Right atrium auricular region (tissue), 2 donors: ENCODE data around the gene MGAT3. TPM values are rescaled to one million over a fixed set of nuclear protein-coding genes. Genes with fewer than 3 reads are reported as not detected.

ENCODE experiments used
- DNase-seq: peaks from one replicate; pipeline ENCODE4 v3.0.0-alpha.2; 2019; ENCODE audit warnings: low spot score
- H3K27ac ChIP-seq, 2 donors: fragments of 200-600 bp; sonication (generic); 1 replicate in 1 of 2; 2 replicates in 1 of 2; pipeline ENCODE4 v1.5.1; 2016 to 2019
- H3K27me3 ChIP-seq, 2 donors: fragments of 200-600 bp; sonication (generic); one replicate each; pipeline versions ENCODE4 v1.5.1 to v1.6.0; 2017 to 2019
- H3K36me3 ChIP-seq: fragments of 200-600 bp; sonication (generic); one replicate; pipeline ENCODE4 v1.5.1; 2016
- H3K4me1 ChIP-seq, 2 donors: fragments of 200-600 bp; sonication (generic); one replicate each; pipeline versions ENCODE4 v1.5.1 to v1.6.0; 2017 to 2019
- H3K4me3 ChIP-seq, 2 donors: fragments of 200-600 bp; sonication (generic); 1 replicate in 1 of 2; 2 replicates in 1 of 2; pipeline ENCODE4 v1.5.1; 2017 to 2019; ENCODE audit warnings: mild to moderate bottlenecking in 1 of 2, moderate library complexity in 1 of 2
- H3K9me3 ChIP-seq, 2 donors: fragments of 200-600 bp; sonication (generic); one replicate each; pipeline ENCODE4 v1.5.1; 2019
- total RNA-seq, 2 donors: library from RNA; depleted of rRNA; stranded (reverse); fragments of >200 nt; gene quantifications; one replicate each; pipeline ENCODE4 v1.1.0, GENCODE V29; 2016
- TF ChIP-seq, protein P1 (sequence below), 2 donors: fragments of 200-600 bp; sonication (generic); IDR thresholded peaks; one replicate each; pipeline ENCODE4 v1.5.1; 2019; ENCODE audit warnings: antibody characterized with exemption in 2 of 2

Gene MGAT3
- total RNA-seq, 2 donors from 2014 or later, result 2.9 to 11.3 TPM

DNA sequence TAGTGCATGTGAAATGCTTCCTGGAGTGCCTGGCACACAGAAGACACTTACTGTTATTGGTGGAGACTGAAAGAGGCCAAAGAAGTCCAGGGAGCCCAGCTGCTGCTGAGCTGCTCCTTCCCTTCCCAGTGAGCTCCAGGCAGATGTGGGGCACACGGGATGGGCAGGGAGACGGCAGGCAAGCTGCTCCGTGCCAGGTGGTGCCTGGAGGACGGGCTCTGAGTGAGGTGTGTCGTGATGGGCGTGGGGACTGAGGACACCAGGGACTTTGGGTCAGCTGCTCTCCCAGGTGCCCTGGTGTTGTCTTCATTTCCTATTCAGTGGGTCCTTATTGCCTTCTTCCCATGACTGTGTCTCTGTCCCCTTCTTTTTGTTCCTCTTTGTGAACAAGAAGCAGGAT lies 37.7 kb upstream of the MGAT3 start:
- TF ChIP-seq, protein P1, sequence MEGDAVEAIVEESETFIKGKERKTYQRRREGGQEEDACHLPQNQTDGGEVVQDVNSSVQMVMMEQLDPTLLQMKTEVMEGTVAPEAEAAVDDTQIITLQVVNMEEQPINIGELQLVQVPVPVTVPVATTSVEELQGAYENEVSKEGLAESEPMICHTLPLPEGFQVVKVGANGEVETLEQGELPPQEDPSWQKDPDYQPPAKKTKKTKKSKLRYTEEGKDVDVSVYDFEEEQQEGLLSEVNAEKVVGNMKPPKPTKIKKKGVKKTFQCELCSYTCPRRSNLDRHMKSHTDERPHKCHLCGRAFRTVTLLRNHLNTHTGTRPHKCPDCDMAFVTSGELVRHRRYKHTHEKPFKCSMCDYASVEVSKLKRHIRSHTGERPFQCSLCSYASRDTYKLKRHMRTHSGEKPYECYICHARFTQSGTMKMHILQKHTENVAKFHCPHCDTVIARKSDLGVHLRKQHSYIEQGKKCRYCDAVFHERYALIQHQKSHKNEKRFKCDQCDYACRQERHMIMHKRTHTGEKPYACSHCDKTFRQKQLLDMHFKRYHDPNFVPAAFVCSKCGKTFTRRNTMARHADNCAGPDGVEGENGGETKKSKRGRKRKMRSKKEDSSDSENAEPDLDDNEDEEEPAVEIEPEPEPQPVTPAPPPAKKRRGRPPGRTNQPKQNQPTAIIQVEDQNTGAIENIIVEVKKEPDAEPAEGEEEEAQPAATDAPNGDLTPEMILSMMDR (IDR thresholded peaks at IDR 0.05), result no peak
- Histone ChIP-seq H3K36me3 (peaks cover 70% of the 10 kb centered on the region), H3K4me1 (peaks cover 0 to 26% of the 10 kb centered on the region in 2 donors), H3K27me3 (no peaks in the 10 kb centered on the region), H3K27ac (no peak overlapping the region), H3K9me3 (no peaks in the 10 kb centered on the region), H3K4me3 (no peak overlapping the region)
- no peak for DNase-seq

DNA sequence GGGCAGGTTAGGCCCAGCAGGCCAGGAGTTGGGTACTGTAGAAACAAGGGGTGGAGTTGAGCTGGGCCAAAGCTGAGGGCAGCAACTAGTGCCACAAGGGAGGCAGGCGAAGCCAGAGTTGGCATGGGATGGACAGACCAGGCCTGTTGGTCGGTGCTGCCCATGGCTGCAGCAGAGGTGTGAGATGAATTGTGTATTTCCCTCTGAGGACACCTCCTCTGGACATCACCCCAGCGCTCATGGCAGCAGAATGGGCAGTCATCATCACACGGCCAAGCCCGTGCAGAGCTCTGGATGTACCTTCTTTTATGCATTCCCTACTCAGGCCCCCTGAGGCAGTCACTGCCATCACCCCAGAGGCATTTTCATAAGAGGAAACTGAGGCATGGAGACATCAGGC lies 36.9 kb upstream of the MGAT3 start:
- no peak overlapping the region for H3K4me3 ChIP-seq
- H3K27me3 ChIP-seq, result no peaks in the 10 kb centered on the region
- TF ChIP-seq, protein P1 (IDR thresholded peaks at IDR 0.05), result no peak
- H3K36me3 ChIP-seq, result peaks cover 79% of the 10 kb centered on the region
- no peak for DNase-seq
- no peaks in the 10 kb centered on the region for H3K9me3 ChIP-seq
- peaks cover 0 to 18% of the 10 kb centered on the region in 2 donors for H3K4me1 ChIP-seq
- H3K27ac ChIP-seq, result no peak overlapping the region

DNA sequence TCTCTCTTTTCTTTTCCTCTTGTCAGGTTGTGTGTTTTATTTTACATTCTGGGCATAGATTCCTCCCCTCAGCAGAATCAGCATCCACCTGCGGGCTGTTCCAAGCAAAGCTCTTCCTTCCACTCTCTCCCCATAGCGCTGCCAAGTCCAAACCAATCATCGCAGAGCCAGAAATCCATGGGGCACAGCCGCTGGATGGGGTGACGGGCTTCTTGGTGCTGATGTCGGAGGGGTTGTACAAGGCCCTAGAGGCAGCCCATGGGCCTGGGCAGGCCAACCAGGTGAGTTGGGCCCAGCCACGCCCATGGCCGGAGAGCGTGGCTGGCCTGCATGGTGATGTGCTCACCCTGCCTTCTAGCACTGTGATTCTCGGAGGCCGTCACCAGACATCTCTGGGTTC lies 35.1 kb upstream of the MGAT3 start:
- Histone ChIP-seq H3K36me3 (peaks cover 71% of the 10 kb centered on the region), H3K27me3 (no peaks in the 10 kb centered on the region), H3K4me1 (peaks cover 0 to 2% of the 10 kb centered on the region in 2 donors), H3K9me3 (no peaks in the 10 kb centered on the region), H3K4me3 (no peak overlapping the region), H3K27ac (no peak overlapping the region)
- DNase-seq, result no peak
- TF ChIP-seq, protein P1 (IDR thresholded peaks at IDR 0.05), result no peak

DNA sequence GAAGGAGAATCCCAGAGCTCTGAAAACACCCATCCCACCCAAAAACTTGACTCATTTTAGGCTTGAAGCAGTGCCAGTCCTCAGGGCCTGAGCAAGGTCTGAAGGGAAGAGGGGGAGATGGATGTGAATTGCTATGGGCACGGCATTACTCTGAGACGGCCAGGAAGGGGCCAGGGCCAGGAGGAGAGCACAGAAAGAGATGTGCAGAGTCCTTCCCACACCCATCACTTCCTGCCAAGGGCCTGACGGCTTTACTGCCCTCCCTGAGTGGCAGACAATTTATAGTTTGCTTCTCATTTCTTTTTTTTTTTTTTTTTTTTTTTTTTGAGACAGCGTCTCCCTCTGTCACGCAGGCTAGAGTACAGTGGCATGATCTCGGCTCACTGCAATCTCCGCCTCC lies 34.7 kb upstream of the MGAT3 start:
- Histone ChIP-seq H3K4me3 (no peak overlapping the region), H3K36me3 (peaks cover 71% of the 10 kb centered on the region), H3K27ac (no peak overlapping the region), H3K4me1 (no peaks in the 10 kb centered on the region), H3K9me3 (no peaks in the 10 kb centered on the region), H3K27me3 (no peaks in the 10 kb centered on the region)
- DNase-seq, result no peak
- TF ChIP-seq, protein P1 (IDR thresholded peaks at IDR 0.05), result no peak

DNA sequence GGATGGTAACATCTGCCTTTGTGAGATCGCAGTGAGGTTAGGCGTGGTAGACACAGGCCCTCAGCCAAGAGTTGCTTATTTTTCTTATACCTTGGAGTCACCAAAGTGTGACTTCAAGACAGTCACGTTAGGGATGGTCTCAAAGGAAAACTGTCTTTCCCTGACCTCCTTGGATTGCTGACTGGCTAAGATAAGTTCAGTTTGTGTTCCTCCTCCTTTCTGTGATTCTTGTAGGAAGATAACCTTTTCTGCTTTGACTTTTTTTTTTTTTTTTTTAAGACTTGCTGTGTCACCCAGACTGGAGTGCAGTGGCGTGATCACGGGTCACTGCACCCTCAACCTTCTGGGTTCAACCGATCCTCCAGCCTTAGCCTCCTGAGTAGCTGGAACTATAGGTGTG lies 34.1 kb upstream of the MGAT3 start:
- H3K4me1 ChIP-seq, result no peaks in the 10 kb centered on the region
- peaks cover 71% of the 10 kb centered on the region for H3K36me3 ChIP-seq
- H3K9me3 ChIP-seq, result no peaks in the 10 kb centered on the region
- H3K4me3 ChIP-seq, result no peak overlapping the region
- H3K27me3 ChIP-seq, result no peaks in the 10 kb centered on the region
- no peak overlapping the region for H3K27ac ChIP-seq
- no peak for DNase-seq
- TF ChIP-seq, protein P1 (IDR thresholded peaks at IDR 0.05), result no peak

DNA sequence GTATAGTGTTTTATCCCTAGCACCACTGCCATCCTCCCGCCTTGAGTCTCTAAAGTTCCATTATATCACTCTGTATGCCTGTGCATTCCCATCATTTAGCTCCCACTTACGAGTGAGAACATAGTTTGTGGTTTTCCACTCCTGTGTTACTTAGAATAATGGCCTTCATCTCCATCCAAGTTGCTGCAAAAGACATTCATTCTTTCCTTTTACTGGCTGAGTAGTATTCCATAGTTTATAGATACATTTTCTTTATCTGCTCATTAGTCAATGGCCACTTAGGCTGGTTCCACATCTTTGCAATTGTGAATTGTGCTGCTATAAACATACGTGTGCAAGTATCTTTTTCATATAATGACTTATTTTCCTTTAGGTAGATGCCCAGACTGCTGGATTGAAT lies 32.8 kb upstream of the MGAT3 start:
- DNase-seq, result no peak
- peaks cover 73% of the 10 kb centered on the region for H3K36me3 ChIP-seq
- H3K4me3 ChIP-seq, result no peak overlapping the region
- H3K4me1 ChIP-seq, result no peaks in the 10 kb centered on the region
- H3K27ac ChIP-seq, result no peak overlapping the region
- no peaks in the 10 kb centered on the region for H3K27me3 ChIP-seq
- TF ChIP-seq, protein P1 (IDR thresholded peaks at IDR 0.05), result no peak
- no peaks in the 10 kb centered on the region for H3K9me3 ChIP-seq
